AG08396 (cell line): Measurements from ENCODE around the gene AKAP5.
"Not testable (repeated sequence)": the region's sequence is repeated elsewhere in the genome, so short reads cannot be mapped to it uniquely, and the experiment has no call there.

Experiments
- DNase-seq: peaks from one replicate; pipeline ENCODE4 v3.0.0; 2012; ENCODE audit warnings: low spot score, mixed read lengths

The AKAP5 gene

DNA sequence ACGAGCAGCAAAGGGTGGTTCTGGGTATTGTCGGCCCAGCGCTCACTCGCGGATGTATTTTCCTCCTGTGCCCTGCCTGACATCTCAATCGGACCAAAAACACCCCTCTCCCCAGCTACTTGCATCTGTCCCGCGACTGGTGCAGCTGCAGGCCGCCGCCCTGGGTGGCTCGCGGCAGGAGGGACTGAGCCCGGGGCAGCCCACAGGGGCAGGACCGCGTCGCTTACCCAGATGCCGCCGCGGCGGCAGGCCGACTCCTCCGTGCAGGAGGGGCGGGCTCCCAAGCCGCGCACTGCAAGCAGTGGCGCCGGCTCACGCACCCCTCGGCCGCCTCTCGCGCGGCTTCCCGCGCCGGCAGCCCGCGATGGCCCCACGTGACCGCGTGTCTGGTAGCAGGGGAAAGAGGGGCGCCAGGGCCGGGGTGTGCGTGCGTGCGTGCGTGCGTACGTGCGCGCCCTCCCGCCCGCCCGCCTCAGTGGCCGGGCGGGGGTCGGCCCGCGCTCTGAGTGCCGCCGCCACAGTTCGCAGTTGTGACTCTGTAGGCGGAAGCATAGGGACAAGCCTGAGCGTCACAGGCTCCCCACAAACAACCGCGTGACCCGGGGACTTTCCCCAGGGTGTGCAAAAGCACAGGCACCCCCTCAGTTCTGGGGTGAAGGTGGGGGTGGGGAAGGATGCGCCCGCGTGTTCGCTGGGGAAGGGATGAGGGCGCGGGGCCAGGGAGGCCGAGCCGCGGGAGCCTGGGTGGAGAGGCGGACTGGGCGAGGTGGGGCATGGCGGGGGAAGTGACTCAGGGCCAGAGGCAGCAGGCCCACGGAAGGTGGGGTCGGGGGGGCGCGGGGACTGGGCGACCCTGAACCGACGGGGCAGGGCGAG is 38.4 kb downstream of the AKAP5 start, which contains the start of gene ZBTB25:
Gene ZBTB25 (minus strand): TSS at position 405 of the 876 bp plus-strand sequence. CDS start 13,305 bp downstream, outside the sequence.
- peak; percentile 92 for DNase-seq

DNA sequence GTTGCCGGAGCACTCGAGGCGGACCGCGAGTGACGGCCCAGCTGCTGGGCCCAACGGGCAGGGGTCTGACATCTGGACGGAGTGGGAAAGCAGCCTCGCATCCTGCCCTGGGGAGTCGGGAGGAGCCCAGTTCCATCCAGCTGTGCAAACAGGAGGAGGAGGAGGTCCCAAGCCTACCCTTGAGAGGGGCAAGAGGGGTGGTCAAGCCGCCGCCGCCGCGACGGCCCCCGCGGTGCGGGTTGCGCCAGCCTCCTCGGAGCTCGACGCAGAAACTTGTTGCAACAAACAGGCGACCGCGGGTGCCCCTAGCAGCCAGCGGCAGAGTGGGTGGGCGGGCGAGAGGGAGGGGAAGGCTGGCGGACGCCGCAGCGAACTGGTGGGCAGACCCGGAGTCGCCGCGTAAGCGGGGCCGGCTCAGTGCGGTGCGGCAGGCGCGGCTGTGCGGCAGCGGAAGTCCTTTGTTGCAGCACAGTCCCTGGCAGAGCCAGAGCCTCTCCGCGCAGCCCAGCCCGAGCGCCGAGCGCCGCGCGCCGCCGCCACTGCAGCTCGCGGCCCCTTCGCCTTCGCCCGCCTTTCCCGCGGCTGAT is 39.1 kb downstream of the AKAP5 start, which contains the start of gene ZBTB1:
Gene ZBTB1 (plus strand): TSS at position 461 of the 587 bp plus-strand sequence. CDS start 16,735 bp downstream, outside the sequence.
- peak; percentile 87 for DNase-seq

DNA sequence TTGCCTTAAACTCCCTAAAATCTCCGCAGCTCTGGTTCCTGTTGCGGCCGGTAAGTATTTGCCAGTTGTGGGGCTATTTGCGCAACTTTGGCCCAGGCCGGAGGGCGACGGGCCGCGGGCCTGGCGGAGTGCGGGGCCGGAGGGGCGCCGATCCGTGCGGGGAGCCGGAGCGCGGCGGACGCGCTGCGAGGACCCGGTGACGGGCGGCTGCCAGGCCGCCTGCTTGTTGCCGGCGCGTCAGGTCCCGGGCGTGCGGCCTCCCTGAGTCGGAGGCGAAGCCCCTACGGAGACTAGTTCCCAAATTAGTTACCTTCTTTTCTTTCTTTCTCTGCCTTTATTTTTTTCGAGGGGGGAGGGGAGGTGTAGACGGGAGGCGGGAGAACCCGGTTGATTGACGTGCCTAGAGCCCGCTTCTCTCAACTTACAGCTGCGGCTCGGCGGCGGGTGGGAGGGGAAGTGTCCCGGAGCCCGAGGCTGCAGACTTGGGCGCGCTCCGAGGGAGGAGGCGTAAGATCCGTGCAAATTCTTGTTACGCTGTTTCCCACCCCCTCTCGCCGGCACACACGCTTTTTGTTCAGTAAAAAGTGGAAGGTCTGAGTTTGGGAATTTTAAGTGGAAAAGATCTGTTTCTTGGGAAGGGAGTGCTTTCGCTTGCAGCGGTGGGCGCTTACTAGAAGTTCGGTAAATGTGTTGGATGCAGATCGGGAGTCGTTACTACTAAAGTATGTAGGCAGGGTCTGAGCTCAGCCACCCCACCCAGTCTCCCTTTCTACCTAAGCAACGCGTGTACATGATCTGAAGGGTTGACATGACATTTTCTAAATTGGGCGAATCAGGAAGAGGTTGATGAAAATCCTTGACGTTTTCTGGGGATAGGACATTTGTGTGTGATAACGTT is 39.8 kb downstream of the AKAP5 start:
- DNase-seq, result peak; percentile 84

DNA sequence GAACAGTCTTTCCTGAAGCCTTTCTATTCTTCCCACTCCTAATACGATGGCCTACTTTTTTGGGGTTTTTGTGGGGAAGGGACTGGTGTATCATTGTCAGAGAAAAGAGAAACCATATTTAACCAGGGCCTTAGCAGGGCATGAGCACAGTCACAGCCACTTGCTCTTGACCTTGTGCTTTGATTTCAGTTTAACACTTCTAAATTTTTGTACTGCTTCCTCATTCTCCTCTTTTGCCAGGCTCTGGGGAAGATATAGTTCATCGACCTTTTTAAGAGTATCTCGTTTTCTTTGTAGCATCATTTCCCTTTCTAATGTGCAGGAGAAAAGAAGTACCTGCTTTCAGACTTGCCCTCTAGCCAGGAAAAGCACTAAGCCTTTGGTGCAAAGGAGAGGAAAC is 41.4 kb downstream of the AKAP5 start:
- no peak for DNase-seq

DNA sequence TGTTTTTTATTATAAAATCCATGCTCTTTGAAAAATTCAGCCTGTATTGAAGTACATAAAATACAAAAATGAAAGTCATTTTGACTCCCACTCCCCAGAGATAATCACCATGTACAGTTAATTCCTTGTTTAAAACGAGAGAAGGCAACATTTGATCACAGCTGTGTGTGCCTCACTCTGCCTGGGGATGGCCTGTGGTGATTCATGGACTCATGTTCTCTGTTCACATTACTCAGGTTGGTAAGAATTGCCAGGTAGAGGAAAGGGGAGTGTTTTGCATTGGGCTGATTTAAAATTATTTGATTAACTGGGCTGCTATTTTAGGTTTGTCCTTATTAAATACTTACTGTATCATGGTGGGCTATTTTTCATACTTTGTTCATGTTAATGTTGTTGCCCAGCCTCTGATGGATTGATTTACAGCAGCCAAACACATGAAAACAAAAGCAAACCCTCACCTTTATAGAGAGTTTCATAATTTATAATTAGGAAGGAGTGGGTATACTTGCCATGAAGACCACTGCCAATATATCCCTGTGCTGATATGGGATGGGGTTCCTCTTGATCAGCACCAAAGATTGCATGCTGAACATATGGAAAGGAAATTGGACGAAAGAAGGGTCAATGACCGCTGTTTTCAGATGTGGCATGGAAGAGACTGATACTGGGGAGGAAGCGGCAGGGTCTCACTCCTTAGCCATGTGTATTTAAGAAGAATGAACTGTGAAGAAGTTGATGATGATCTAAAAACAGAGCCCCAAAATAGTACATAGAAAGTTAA is 42.3 kb downstream of the AKAP5 start:
- DNase-seq, result no peak

DNA sequence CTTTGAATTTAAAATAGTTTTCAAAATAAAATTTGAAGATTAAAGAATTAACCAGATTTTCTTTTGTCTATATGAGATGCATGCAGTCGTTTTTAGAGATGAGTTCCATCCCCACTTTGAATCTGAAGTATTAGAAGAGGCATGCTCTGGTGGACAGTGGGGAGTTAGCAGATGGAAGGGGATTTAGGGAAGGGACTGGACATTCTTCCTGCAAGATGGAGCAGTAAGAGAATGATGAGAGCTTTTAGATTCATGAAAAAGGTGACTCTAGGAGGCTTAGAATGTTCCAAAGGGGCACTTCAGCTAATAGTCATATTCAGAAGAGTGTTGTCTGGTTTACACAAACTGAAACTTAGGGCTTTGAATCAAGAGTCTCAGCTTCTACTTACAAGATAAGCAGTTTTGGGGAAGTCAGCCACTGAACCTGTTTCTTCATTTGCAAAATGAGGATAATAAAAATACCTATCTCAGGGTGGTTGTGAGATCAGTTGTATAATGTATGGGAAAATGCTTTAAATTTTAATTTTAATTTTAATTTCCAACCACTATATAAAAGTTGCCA is 43.0 kb downstream of the AKAP5 start:
- DNase-seq, result no peak

DNA sequence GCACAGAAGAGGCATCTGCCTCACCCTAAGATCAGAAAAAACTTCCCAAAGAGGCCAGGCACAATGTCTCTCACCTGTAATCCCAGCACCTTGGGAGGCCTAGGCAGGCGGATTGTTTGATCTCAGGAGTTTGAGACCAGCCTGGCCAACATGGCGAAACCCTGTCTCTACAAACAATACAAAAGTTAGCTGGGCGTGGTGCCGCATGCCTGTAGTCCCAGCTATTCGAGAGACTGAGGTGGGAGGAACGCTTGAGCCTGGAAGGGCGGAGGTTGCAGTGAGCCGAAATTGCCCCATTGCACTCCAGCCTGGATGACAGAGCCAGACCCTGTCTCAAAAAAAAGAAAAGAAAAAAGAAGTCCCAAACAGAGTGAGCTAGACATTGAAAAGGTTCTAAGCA is 43.7 kb downstream of the AKAP5 start:
- no peak for DNase-seq

DNA sequence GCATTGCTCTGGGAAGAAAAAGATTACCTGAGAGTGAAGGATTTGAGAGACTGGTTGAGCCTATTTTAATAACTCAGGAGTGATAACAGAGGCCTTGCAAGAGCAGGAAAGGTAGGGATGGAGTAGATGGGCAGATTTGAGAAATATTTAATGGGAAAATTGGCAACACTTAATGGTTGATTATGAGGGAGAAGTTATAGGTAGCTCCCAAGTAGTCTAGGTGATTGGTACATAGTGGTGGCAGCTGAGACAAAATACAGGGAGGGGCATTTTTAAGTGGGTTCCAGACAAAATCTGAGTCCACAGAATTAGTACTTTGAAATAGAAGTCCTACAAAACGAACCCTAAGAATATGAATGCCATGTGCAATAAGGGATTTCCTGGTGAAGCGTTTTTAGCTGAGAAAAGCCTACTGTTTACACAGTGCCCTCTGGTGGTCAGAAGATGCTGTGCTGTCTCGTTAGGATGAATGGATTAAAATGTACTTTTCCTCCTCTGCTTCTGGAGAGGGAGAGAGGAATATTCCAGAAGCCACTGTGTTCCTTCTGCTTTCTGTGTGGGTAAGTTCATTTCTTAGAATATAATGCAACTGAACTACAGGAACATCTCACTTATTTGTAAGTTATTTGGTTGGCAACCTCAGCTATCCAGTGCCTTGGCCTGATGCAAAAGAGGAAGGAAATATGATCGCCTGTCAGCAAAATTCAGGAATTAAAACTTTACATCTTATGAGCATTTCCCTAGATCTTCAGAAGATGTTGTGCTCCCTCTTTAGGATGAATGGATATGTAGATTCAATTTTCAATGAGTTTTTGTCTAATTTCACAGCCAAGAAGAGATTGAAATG is 45.7 kb downstream of the AKAP5 start:
- peak; percentile 54 for DNase-seq

DNA sequence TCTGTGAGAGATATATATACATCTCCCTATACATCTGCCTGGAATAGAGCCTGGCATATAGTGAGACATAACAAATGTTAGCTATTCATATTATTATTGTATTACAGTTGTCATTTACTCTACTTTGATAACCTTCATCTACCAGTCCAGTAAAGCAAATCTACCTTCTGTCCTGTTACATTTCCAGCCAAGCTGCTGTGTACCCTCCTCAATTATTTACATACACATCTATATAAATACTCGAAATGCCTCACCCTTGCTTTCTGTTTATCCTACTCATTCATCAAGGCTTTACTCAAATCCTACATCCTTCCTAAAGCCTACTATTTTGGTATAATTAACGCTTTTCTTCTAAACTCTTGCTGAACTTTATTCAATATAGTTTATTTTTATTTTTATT is 48.0 kb downstream of the AKAP5 start:
- no peak for DNase-seq

DNA sequence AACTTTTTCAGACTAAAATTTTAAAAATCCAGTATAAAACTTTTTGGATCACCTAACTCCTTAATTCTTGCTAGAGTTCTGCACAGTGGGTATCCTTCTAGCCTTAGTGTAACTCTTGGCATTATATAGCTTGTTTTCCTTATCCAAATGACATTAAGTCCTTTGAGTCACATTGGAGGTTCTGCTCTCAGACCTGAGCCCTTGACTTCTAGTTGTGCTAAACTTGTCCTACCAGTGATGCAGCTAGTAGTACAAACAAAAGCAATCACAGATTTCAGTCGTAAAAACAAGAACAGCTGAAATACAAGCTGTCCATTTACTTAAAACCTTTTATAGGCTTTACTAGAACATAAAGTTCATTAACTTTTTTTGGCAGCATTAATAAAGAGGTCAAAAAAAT is 49.8 kb downstream of the AKAP5 start:
- DNase-seq, result no peak

DNA sequence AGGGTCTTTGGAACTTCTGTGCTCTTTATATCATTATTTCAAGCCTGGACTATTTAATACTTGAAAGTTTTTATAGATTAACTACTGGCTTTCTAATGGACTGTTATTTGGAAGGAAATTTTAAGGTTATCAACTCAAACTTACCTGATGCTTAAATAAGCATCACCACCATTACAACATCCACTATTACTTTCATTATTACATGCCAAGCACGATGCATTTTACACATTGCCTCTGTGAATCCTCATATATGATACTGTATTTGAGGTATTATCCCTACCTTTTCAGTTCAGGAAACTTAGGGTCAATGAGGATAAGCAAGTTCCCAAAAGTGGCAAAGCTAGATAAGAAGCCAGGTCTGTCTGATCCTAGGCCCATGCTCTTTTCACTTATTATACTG is 51.7 kb downstream of the AKAP5 start:
- no peak for DNase-seq

DNA sequence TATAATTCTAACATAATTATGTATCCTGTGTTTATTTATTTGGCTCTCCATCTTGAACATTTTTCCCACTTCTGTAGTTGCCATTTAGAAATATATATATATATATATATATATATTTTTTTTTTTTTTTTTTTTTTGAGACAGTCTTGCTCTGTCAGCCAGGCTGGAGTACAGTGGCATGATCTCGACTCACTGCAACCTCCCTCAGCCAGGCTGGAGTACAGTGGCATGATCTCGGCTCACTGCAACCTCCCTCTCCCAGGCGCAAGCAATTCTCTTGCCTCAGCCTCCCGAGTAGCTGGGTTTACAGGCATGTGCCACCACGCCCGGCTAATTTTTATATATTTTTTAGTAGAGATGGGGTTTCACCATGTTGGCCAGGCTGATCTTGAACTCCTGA is 52.4 kb downstream of the AKAP5 start:
- not testable (repeated sequence) for DNase-seq

DNA sequence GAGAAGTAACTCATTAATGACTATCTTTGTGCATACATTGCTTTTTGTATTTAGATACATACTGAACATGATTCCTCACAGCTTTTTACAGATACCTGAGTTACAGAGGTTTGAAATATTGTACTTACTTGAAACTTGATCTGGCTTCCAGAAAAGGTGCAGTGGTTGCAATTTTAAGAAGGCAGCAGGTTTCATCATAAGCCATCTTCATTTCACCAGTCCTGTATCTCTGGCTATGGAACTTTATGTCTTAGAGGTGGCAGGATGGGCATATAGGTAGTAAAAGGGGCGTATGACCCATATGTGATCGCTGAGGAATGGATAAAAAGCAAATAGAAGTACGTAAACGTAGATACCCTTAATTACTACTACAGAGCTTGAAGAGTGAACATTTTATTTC is 52.9 kb downstream of the AKAP5 start:
- DNase-seq, result no peak

DNA sequence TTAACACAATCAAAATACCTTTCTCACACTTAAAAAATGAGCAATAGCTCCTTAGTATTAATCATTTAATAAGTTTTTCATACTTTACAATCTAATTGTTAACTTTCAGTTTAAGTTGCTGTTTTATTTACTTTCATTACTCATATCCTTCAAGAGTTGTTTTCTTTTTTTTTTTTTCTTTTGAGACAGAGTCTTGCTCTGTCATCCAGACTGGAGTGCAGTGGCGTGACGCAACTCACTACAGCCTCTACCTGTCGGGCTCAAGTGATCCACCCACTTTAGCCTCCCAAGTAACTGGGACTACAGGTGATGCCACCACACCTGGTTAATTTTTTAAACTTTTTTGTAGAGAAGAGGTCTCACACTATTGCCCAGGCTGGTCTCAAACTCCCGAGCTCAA is 55.4 kb downstream of the AKAP5 start:
- no peak for DNase-seq

DNA sequence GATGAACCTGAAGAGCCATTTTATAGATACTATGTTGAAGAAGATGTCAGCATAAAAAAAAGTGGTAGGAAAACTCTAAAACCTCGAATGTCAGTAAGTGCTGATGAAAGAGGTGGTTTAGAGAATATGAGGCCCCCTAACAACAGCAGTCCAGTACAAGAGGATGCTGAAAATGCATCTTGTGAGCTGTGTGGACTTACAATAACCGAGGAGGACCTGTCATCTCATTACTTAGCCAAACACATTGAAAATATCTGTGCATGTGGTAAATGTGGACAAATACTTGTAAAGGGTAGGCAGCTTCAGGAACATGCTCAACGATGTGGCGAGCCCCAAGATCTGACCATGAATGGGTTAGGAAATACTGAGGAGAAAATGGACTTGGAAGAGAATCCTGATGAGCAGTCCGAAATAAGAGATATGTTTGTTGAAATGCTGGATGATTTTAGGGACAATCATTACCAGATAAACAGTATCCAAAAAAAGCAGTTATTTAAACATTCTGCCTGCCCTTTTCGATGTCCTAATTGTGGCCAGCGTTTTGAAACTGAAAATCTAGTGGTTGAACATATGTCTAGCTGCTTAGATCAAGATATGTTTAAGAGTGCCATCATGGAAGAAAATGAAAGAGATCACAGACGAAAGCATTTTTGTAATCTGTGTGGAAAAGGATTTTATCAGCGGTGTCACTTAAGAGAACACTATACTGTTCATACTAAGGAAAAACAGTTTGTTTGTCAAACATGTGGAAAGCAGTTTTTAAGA is 57.5 kb downstream of the AKAP5 start:
- DNase-seq, result no peak
